Activated CD8-positive, alpha-beta T cell treated with anti-CD3 and anti-CD28 coated beads for 36 hours (primary cell): ENCODE measurements around the gene PODNL1. TPM values are rescaled to one million over a fixed set of nuclear protein-coding genes. Genes with fewer than 3 reads are reported as not detected.
A peak's percentile ranks its signal among the peaks of the same experiment; 100 is the strongest.

Experiments used
- ATAC-seq: fragments of 200-7000 bp; cut with Tn5 transposase; one replicate; pipeline ENCODE4 v1.10.0; 2021; ENCODE audit warnings: mild to moderate bottlenecking, moderate library complexity
- CTCF ChIA-PET: fragments of 350-600 bp; sonication (Branson Sonifier 250); formaldehyde crosslinking; loops from one replicate; lab custom pipeline; 2021; ENCODE audit warnings: antibody characterized with exemption; lab: Charles Lee
- POLR2A ChIA-PET: fragments of 350-600 bp; sonication (Branson Sonifier 250); formaldehyde crosslinking; loops from one replicate; lab custom pipeline; 2021; ENCODE audit warnings: antibody characterized with exemption; lab: Charles Lee
- DNase-seq: peaks from one replicate; pipeline ENCODE4 v3.0.0-alpha.2; 2020
- H3K27ac Mint-ChIP-seq: one replicate; pipeline ENCODE4 v1.8.0; 2021; ENCODE audit warnings: mild to moderate bottlenecking, mixed read lengths
- H3K27me3 Mint-ChIP-seq: one replicate; pipeline ENCODE4 v1.8.0; 2021; ENCODE audit warnings: mixed read lengths
- H3K36me3 Mint-ChIP-seq: one replicate; pipeline ENCODE4 v1.8.0; 2021; ENCODE audit warnings: low read depth, mixed read lengths
- H3K4me1 Mint-ChIP-seq: one replicate; pipeline ENCODE4 v1.8.0; 2021; ENCODE audit warnings: low read depth, mixed read lengths
- H3K4me3 Mint-ChIP-seq: one replicate; pipeline ENCODE4 v1.8.0; 2021; ENCODE audit warnings: mild to moderate bottlenecking, moderate library complexity, mixed read lengths
- H3K9me3 Mint-ChIP-seq: one replicate; pipeline ENCODE4 v1.8.0; 2021; ENCODE audit warnings: mixed read lengths
- CTCF ChIP-seq: fragments of 200-600 bp; IDR thresholded peaks from one replicate; pipeline ENCODE4 v1.8.0; 2022; ENCODE audit warnings: antibody characterized with exemption, mild to moderate bottlenecking
- intact Hi-C: fragments of 100-400 bp; cut with micrococcal nuclease; formaldehyde crosslinking; loops from one replicate; pipeline ENCODE4 v1.10.0; 2022
- total RNA-seq, 2 experiments: library from RNA; stranded (reverse); gene quantifications; one replicate each; pipeline ENCODE4 v1.2.3, GENCODE V29; 2021

PODNL1 gene
- total RNA-seq: not detected

- Mint-ChIP-seq H3K36me3 (no peaks in the 10 kb centered on the region), H3K4me3 (no peak within 1 kb of the TSS), H3K4me1 (no peaks in the 10 kb centered on the region), H3K9me3 (no peaks in the 10 kb centered on the region), H3K27ac (no peak within 1 kb of the TSS), H3K27me3 (peaks cover 4% of the 10 kb centered on the region)
- ChIA-PET CTCF (interaction anchor here (0.9 to 1.4 kb wide), 2 partner anchors 27 to 51 kb away, joined by 3 read pairs; no protein-coding TSS in a partner anchor), POLR2A (interaction anchor here (1.2 to 1.6 kb wide), 2 partner anchors 13 to 65 kb away, joined by 4 read pairs; partner anchors contain the start of gene DCAF15)
- intact Hi-C loops: no loop called here
- no peak for TF ChIP-seq CTCF
- DNase-seq (no peak), ATAC-seq (no peak)
These were observed at the start of gene PODNL1 for GRCh38 chr19:13938301-13939064. Gene PODNL1, minus strand, starts transcription at chr19:13938417. Its CDS starts 236 bp downstream, at chr19:13938181.

GRCh38 chr19:13987101-13987890 is 49.1 kb upstream of the PODNL1 start:
- ChIA-PET CTCF (interaction anchor here (0.8 to 3.2 kb wide), 6 partner anchors 11 to 419 kb away, joined by 3 to 11 read pairs (median 4); partner anchors contain the start of gene IL27RA), POLR2A (interaction anchor here (0.6 to 8.5 kb wide), 4 partner anchors 9 to 70 kb away, joined by 3 to 96 read pairs (median 9); partner anchors contain the start of genes IL27RA and RFX1)
- TF ChIP-seq CTCF: no peak
- Mint-ChIP-seq H3K9me3 (no peaks in the 10 kb centered on the region), H3K4me1 (peaks cover 65% of the 10 kb centered on the region), H3K4me3 (peak overlapping the region; percentile 67), H3K27ac (peak overlapping the region; percentile 98), H3K27me3 (no peaks in the 10 kb centered on the region), H3K36me3 (peaks cover 11% of the 10 kb centered on the region)
- intact Hi-C loops: no loop called here
- ATAC-seq (no peak), DNase-seq (no peak)

GRCh38 chr19:13986348-13986904 is 48.2 kb upstream of the PODNL1 start:
- Mint-ChIP-seq H3K4me1 (peaks cover 65% of the 10 kb centered on the region), H3K4me3 (peak overlapping the region; percentile 67), H3K27ac (peak overlapping the region; percentile 98), H3K9me3 (no peaks in the 10 kb centered on the region), H3K36me3 (peaks cover 9% of the 10 kb centered on the region), H3K27me3 (no peaks in the 10 kb centered on the region)
- peak; percentile 93 for ATAC-seq
- POLR2A ChIA-PET: interaction anchor here (1.5 to 8.5 kb wide), 4 partner anchors 16 to 85 kb away, joined by 5 to 96 read pairs (median 8); partner anchors contain the start of genes DCAF15, IL27RA and RFX1
- intact Hi-C loops: no loop called here
- peak; percentile 100 for DNase-seq
- TF ChIP-seq CTCF: no peak
- CTCF ChIA-PET: interaction anchor here (0.9 to 3.2 kb wide), 4 partner anchors 12 to 420 kb away, joined by 3 to 11 read pairs (median 4); partner anchors contain the start of gene IL27RA

GRCh38 chr19:13985771-13986347 is 47.6 kb upstream of the PODNL1 start:
- Mint-ChIP-seq H3K27ac (peak overlapping the region; percentile 98), H3K4me3 (peak overlapping the region; percentile 67), H3K36me3 (peaks cover 7% of the 10 kb centered on the region), H3K27me3 (no peaks in the 10 kb centered on the region), H3K9me3 (no peaks in the 10 kb centered on the region), H3K4me1 (peaks cover 65% of the 10 kb centered on the region)
- ATAC-seq (peak; percentile 4), DNase-seq (peak; percentile 36)
- ChIA-PET POLR2A (interaction anchor here (0.8 to 8.5 kb wide), 7 partner anchors 10 to 130 kb away, joined by 4 to 96 read pairs (median 6); partner anchors contain the start of genes DCAF15, IL27RA and RFX1), CTCF (interaction anchor here (1.0 to 1.4 kb wide), 3 partner anchors 13 to 46 kb away, joined by 3 to 4 read pairs (median 4); partner anchors contain the start of gene IL27RA)
- no peak for TF ChIP-seq CTCF
- intact Hi-C loops: no loop called here
